Osteoblast (primary cell): ENCODE measurements around the gene NPNT. TPM values are rescaled to one million over a fixed set of nuclear protein-coding genes. Genes with fewer than 3 reads are reported as not detected.

ENCODE experiments used
- DNase-seq: peaks from one replicate; pipeline ENCODE4 v3.0.0; 2011; ENCODE audit warnings: low spot score, mixed read lengths; ENCODE audit not compliant: insufficient read length; ENCODE audit errors: missing footprints
- H2AFZ ChIP-seq: 2 replicates; pipeline ENCODE4 v1.6.0; 2011; ENCODE audit warnings: mild to moderate bottlenecking, low read length
- H3K27ac ChIP-seq: 2 replicates; pipeline ENCODE4 v1.5.1; 2011; ENCODE audit warnings: mild to moderate bottlenecking, low read depth, low read length, moderate library complexity
- H3K27me3 ChIP-seq: 2 replicates; pipeline ENCODE4 v1.6.0; 2012; ENCODE audit warnings: mild to moderate bottlenecking, control low read depth, inconsistent platforms, low read length, moderate library complexity; ENCODE audit not compliant: insufficient read depth
- H3K36me3 ChIP-seq: 2 replicates; pipeline ENCODE4 v1.5.1; 2011; ENCODE audit warnings: mild to moderate bottlenecking, low read length, control low read depth, moderate library complexity; ENCODE audit not compliant: insufficient read depth
- H3K4me1 ChIP-seq: 2 replicates; pipeline ENCODE4 v1.5.1; 2011; ENCODE audit warnings: mild to moderate bottlenecking, low read length, control low read depth, moderate library complexity; ENCODE audit not compliant: insufficient read depth
- H3K4me2 ChIP-seq: 2 replicates; pipeline ENCODE4 v1.6.0; 2011; ENCODE audit warnings: mild to moderate bottlenecking, low read length; ENCODE audit not compliant: insufficient read depth
- H3K4me3 ChIP-seq: fragments of 200-600 bp; sonication (generic); 3 replicates; pipeline ENCODE4 v1.5.1; 2012; ENCODE audit warnings: mild to moderate bottlenecking, low read length, inconsistent platforms; ENCODE audit not compliant: insufficient read depth
- H3K79me2 ChIP-seq: 2 replicates; pipeline ENCODE4 v1.6.0; 2012; ENCODE audit warnings: mild to moderate bottlenecking, low read length, control low read depth, inconsistent platforms; ENCODE audit not compliant: insufficient read depth
- H3K9me3 ChIP-seq: 2 replicates; pipeline ENCODE4 v1.5.1; 2011; ENCODE audit warnings: low read depth, low read length, control low read depth
- H4K20me1 ChIP-seq: 2 replicates; pipeline ENCODE4 v1.6.0; 2012; ENCODE audit warnings: mild to moderate bottlenecking, low read length, control low read depth; ENCODE audit not compliant: insufficient read depth
- total RNA-seq: library from RNA; depleted of rRNA; stranded (reverse); fragments of >200 nt; gene quantifications from 2 replicates; pipeline ENCODE4 v1.2.3, GENCODE V29; 2012
- TF ChIP-seq, protein P1 (sequence below): IDR thresholded peaks from 2 replicates; pipeline ENCODE4 v1.5.1; 2011; ENCODE audit warnings: mild to moderate bottlenecking, low read depth, low read length, moderate library complexity; ENCODE audit errors: extremely low read depth

NPNT gene
- total RNA-seq, 1 donor, result 0.36 TPM

- peaks cover 12% of the 10 kb centered on the region for H3K4me1 ChIP-seq
- no peak overlapping the region for H3K4me2 ChIP-seq
- TF ChIP-seq, protein P1, sequence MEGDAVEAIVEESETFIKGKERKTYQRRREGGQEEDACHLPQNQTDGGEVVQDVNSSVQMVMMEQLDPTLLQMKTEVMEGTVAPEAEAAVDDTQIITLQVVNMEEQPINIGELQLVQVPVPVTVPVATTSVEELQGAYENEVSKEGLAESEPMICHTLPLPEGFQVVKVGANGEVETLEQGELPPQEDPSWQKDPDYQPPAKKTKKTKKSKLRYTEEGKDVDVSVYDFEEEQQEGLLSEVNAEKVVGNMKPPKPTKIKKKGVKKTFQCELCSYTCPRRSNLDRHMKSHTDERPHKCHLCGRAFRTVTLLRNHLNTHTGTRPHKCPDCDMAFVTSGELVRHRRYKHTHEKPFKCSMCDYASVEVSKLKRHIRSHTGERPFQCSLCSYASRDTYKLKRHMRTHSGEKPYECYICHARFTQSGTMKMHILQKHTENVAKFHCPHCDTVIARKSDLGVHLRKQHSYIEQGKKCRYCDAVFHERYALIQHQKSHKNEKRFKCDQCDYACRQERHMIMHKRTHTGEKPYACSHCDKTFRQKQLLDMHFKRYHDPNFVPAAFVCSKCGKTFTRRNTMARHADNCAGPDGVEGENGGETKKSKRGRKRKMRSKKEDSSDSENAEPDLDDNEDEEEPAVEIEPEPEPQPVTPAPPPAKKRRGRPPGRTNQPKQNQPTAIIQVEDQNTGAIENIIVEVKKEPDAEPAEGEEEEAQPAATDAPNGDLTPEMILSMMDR, result no peak
- H3K4me3 ChIP-seq, result no peak overlapping the region
- no peaks in the 10 kb centered on the region for H3K79me2 ChIP-seq
- no peaks in the 10 kb centered on the region for H3K36me3 ChIP-seq
- no peaks in the 10 kb centered on the region for H3K9me3 ChIP-seq
- peak; percentile 55 for DNase-seq
- H3K27me3 ChIP-seq, result no peaks in the 10 kb centered on the region
- H4K20me1 ChIP-seq, result no peaks in the 10 kb centered on the region
- H2AFZ ChIP-seq, result no peak overlapping the region
- peak overlapping the region; percentile 24 for H3K27ac ChIP-seq
Measured at GRCh38 chr4:106019771-106020170, 124.5 kb downstream of the NPNT start.

Other genes starting within 250 kb of the NPNT start
- 14.8 and 19.7 TPM in 2 replicates for gene INTS12, start 186.8 kb upstream of the NPNT start, total RNA-seq
- gene GSTCD, start 186.7 kb upstream of the NPNT start, total RNA-seq, result 6.9 and 9.7 TPM in 2 replicates